ENCODE results near the gene CDC6.

The CDC6 gene

DNA sequence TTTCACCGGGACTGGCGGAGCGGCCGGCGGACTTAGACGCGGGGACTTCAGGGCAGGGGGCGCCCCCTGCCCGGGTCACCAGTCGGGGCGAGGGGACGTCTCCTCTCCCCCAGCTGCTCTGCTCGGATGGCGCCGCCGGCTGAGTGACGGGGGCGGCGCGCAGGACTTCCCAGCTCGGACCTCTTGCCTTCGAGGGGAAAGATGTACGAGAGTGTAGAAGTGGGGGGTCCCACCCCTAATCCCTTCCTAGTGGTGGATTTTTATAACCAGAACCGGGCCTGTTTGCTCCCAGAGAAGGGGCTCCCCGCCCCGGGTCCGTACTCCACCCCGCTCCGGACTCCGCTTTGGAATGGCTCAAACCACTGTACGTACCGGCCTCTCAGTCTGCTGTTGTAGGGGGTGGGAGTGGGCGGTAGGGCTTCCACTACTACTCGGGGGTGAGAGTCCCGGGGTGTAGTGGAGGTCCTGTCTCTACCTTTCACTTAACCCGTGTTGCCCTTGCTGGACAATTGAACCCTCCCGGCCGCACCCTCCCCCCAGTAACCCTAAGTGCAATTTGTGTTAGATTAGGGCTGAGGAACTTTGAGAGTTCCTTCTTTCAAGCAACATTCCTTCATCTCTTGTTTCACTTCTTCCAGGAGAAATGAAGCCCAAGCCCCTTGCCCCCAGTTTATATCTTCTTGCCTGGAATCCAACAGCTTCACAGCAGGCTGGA, 55.0 kb downstream of the CDC6 start:
- no peak for DNase-seq

DNA sequence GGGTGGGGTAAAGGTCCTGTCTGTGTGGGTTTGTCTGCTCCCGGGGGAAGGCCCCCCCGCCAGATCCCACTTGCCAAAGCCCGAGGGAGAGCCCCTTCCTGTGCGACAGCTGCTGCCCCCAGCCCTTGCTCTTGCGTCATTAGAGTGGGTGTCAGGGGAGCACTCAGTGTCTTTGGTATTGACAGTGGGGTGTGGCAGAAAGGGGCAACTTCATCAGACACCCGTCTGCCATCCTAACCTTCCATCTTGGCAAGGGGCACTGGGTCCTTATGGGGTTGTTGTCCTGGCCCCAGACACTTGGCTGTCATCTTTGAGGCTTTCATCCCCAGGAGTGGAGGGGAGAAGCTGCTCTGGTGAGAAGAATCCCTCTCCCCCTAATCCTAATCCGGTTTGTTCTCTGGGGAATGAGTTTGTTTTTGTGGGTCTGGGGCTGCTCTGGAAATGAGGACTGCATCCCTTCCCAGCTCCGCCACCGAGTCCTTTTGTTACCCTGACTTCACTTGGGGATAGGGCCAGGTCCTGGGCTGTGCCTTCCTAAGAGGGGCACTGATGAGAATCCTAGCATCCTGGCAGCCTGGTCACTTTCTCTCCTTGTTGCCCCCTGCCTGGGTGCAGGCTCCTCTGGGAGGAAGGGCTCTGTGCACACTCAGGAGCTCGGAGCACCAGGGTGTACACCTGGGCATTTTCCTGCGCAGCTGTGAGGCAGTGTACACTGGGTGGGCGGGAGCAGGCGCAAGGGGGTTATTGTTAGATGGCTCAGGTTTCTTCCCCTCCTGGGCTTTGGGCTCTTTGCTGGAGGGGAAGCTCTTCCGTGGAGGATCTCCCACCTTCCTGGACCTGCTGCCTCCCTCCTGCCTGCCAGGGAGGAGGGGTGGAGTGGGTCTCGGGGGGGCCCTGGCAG, 55.8 kb downstream of the CDC6 start:
- DNase-seq, result no peak

DNA sequence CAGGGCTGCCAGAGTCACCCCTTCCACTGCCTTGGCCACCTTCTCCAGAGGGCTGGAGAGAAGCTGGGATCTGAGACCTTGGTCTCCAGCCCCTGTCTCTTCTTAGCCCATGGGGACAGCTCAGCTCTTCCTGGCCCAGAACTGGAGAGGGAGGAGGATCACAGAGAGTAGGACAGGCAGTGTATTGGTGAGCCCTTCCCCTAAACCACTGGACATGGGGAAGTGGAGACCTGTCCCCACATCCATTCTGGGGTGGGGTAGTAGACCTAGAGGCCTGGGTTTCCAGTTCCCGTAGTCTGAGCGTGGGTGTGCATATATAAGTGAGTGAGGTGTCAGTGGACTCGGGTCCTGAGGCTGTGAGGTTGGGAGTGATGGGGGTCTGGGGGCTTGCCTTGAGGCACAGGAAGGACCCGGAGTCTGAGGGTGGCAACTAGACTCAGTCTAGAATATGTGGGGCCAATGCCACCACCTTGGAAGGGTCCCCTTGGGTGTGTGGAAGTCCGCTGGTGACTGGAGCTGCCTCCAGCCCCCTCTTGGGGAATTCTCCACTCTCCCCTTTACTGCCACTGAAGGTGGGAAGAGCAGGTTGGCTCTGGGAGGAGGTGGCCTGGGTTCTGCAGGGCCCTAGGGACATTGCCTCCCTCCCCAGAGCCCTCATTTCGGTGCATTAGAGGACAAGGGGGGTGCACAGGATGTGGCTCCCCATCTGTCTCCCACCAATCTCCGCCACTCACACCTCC, 56.9 kb downstream of the CDC6 start:
- DNase-seq, result no peak

DNA sequence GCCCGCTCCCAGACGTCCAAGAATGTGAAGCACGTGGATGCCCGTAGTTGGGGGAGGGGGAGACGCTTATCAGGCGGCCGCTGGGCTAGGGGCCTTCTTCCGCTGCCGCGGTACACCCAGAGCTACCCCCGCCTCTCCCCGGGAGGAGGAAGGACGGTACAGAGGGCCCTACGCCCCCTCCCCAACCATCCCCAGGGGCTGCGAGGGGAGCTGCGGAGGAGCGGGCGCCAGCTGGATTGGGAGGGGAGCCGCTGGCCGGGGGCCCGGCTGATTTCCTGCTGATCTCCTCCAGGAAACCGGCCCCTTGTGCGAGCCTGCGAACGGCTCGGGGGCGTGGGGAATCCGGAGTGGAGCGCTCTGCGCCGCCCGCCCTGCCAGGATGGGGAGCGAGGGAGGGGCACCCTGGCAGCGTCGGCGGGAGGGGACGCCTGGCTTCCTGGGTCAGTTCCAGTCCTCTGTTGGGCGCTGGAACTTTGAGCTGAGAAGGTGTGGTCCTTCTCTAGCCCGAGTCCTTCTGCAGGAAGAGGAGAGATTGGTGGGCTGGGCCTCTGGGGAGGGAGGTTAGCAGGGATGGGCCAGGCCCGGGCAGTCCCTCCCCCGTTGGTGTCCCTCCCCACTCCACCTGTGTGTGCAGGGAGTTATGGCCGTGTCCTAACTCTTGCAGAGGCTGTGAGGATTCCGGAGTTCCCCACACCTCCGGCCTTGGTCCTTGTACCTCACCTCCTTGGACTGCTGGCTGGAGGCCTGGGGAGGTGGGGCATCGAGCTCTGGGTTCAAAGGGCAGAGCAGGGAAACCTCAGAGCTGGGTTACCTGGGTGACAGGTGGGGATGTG, 57.7 kb downstream of the CDC6 start:
- DNase-seq, result no peak

DNA sequence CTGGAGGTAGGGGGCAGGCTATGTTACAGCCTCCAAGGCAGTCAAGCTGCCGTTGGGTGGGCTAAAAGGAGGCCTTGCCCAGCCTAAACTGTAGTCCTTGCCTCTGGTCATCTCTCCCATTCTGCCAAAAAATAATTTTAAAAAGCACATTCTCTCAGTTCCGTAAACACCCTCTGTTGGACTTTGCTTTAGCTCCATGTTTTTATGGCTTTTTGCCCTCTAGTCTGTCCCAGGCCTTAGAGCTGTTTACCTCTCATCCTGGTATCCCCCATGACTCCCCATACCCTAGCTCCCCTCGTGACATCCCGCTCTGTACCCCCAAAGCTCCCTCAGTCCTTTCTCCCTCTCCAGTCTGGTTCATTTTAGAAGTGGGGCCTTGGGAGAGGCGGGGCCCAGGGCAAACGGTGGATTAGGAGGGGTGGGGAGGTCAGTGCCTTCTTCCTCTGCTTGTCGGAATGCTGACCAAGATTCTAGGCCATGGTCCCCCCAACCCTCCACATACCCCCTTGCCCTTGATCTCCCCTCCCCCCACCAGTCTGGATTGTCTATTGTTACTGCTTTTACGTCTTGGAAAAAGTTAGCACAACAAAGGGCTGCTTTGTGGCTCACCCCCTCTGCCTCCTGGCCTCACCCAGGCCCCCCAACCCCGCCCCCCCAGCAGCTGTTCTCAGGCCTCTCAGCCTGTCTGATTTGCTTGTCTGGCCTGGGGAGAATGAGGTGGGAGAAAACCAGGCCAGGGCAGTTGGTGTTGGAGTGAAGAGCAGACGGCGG, 58.5 kb downstream of the CDC6 start:
- DNase-seq, result no peak

DNA sequence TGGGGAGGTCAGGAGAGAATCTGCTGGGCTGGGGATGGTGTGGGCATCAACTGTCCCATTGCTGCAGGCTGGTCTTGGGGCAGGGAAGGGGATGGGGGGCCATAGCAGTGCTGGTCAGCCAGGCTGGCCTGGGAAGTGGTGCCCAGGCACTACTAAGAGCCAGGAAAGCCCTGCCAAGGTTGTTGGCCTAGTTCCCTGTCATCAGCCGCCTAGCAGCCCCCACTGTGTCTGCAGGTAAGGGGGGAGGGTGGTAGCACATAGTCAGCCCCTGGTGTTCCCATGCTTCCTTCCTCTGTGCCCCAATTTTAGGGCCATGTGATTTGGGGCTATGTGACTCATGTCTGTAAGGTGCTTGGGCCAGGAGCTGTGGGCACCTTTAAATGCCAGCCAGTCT, 59.1 kb downstream of the CDC6 start:
- DNase-seq, result no peak

DNA sequence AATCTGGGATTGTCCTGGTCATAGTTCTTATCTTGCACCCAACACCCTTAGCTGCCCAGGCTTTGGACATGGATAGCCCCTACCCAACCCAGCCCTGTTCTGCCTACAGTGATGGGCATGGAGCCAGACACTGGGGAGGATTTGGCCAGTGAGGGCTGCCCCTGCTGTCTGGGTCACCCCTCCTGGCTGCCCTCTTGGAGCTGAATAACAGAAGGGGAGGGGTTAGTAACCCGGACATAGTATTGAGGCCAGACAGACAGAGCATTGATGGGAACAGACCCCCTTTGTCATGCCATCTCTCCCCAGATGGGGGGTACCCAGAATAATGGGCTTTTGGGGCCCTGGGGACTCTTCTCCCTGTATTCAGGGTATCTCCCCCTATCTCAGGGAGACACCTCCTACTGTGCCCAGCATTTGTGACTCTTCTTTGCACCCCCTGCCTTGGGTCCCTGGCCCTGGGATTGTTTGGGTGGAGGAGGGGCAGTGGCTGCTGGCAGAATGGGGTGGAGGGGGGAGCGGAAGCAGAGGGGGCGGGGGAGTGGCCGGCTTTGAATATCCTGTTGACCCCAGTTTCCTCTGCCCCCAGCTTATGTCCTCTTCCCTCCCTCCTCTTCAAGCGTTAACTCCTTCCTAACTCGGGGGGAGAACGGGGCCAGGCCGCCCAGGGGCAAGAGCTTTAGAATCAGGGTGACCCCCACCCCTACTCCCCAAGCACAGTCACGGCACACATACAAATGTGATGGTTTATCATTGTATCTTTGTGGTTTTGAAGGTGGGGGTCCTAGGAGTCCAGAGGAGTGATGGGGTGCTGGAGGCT, 59.8 kb downstream of the CDC6 start:
- no peak for DNase-seq

DNA sequence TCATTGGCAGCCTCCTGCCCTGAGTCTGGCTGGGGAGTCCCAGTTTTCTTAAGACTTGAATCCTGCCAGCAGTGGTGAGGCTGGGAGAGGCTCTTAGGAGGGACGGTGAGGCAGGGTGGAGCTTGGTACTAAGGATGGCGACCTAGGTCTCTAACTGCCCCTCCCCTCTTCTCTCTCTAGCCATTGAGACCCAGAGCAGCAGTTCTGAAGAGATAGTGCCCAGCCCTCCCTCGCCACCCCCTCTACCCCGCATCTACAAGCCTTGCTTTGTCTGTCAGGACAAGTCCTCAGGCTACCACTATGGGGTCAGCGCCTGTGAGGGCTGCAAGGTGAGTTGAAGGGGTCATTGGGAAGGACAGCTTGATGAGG, 60.4 kb downstream of the CDC6 start:
- no peak for DNase-seq

DNA sequence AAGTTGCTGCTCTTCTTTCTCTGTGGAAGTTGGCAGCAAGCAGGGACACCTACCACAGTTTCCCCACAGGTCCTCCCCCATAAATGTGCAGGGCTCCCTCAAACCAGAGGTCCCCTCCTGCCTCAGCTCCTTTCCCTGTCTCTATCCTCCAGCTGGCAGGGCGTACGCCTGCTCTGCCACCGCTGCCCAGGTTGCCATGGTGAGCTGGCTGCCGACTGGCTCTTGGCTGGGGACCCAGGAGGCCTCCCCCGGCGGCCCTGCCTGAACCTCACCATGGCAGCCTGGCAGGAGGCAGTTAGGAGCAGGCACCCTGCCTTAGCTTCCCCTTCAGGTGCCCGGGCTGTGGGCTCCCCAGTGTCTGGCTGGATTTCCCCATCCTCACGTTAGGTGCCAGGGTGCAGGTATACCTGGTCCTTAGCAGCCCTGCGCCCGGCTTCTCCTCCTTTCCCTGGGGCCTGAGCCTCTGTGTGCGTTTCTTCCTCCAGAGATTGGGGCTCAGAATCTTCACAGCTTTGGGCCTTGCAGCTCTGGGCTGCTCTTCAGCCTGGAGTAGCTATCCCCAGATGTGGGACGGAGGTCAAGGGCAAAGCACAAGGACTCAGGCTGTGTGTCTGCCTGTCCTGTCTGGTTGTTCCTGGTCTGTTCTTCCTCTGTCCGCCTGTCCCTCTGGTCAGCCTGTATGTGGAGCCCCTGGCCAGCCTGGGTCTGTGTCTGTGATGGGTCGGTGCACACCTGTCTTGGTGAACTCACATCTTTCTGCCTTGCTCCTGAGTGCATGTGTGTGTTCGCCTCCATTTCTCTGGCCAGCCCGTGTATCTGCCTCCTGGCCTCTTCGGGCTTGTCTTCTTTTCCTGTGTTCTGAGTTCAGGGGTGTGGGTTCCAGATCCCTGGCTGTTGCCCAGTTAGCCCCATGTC, 61.1 kb downstream of the CDC6 start:
- no peak for DNase-seq

DNA sequence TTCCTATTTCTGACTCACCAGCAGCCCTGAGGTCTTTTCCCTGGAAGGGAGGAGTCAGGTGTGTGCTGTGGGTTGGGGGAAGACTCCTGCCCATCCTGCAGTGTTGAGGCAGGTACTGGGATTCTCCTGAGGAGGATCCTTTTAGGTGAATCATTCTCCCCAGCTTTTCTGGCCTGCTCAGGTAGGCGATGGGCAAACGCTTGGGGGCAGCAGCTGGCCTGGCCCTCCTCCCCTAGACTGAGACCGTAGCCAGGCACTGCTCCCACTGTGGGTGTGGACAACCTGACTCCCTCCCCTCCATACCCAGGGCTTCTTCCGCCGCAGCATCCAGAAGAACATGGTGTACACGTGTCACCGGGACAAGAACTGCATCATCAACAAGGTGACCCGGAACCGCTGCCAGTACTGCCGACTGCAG, 61.8 kb downstream of the CDC6 start:
- DNase-seq, result no peak

DNA sequence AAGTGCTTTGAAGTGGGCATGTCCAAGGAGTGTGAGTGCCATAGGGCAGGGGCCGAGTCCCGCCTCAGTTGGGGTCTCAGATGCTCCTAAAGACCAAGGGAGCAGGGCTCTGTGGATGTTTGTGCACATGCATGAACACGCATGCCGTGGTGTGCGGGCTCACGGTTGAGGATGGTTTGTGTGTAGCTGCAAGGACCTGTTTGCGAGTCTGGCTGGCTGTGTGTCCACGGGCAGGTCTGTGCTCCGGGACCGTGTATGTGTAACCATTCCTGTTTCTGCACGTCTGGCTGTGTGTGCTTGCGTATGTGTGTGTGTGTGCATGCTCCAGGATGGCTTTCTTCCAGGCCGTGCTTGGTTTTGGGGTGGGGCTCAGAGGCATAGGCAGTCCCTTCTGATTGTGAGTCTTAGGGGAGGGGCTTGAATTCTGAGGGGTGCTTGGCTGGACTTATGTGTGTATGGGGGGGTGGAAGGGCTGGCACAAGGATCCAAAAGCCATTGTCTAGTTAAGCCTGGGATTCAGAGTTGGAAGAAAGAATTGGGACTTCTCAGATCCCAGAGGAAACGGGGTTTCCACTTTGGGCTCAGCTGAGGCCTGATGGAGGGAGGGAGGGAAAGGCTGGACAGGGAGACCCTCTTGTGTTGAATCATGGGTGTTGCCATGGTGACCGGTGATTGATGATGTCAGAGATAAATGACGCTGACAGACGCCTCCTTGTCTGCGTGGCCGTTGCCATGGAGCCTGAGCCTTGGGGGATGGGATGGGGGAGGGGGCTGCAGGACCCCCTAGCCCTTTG, 62.4 kb downstream of the CDC6 start:
- no peak for DNase-seq

DNA sequence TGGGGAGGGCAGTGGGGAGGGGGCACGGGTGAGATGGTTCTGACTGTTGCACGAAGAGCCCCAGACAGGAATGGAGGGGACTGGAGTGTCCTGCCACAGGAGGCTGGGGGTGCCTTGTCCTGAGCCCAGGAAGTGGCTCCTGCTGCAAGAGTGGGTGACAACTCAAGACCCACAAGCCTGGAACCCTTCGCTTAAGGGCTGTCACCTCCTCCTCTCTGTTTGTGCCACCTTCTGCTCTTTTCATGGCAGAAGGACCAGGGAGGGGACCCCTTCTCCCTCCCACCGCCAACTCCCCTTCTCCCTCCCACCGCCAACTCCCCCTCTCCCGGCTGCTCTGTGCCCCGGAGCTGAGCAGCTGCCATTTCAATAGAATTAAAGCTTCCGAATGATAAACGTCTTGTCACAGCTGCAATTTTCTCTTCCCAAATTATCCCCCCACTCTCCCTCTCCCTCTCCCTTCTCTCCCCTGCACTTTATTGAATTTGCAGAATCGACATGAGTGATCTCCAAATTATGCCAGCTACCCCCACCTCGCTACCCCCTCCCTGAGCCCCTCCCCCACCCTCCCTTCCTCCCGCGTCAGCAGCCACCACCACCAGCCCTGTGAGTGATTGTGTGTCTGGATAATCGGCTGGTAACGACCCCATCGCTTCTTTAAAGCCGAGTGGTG, 63.1 kb downstream of the CDC6 start:
- DNase-seq, result no peak

DNA sequence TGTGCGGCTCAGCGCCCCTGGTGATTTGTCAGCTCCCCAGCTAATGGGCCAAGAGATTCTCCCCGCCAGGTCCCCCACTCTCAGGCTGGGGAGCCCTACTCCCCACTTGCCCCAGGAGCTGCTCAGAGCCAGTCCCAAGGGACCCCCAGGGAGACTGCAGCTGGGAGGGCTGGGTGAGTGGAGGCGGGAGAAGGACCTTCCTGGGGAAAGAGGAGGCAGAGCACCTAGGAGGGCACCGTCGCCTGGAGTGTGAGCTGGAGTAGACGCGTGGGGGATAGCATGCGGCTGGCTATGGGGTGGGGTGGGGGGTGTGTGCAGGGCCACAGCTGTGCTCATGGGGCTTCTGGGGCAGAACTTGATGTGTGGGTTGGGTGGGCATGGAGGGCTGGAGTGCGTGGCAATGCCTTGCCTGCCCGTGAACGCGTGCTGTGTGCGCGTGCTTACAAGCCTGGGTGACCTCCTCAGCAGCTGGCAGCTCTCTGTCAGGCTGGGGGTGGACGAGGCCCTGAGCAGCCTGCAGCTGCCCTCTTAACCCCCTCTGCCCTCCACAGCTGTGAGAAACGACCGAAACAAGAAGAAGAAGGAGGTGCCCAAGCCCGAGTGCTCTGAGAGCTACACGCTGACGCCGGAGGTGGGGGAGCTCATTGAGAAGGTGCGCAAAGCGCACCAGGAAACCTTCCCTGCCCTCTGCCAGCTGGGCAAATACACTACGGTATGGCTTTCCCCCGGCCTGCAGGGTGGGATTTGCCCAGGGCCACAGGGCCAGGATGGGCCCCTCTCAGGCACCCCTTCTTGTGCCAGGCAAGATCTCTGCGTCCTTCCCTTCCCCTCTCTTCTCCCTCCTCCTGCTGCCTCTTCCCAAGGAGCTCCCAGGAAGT, 63.9 kb downstream of the CDC6 start:
- DNase-seq, result no peak

DNA sequence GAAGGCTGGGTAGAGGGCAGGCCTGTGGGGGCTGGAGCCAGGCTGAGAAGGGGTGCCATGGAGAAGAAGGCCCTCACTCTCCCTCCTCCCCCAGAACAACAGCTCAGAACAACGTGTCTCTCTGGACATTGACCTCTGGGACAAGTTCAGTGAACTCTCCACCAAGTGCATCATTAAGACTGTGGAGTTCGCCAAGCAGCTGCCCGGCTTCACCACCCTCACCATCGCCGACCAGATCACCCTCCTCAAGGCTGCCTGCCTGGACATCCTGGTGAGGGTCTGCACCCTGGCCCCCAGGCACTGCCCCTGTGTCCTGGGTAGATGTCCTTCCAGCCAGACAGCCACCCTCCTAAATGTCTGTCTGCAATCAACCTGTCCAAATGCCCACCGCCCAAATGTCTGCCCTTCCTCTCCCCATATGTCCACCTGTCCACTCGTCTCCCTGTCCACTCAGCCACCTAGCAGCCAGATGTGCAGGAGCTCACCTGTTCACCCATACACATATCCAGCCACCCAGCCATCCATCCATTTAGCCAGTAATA, 64.6 kb downstream of the CDC6 start:
- no peak for DNase-seq

DNA sequence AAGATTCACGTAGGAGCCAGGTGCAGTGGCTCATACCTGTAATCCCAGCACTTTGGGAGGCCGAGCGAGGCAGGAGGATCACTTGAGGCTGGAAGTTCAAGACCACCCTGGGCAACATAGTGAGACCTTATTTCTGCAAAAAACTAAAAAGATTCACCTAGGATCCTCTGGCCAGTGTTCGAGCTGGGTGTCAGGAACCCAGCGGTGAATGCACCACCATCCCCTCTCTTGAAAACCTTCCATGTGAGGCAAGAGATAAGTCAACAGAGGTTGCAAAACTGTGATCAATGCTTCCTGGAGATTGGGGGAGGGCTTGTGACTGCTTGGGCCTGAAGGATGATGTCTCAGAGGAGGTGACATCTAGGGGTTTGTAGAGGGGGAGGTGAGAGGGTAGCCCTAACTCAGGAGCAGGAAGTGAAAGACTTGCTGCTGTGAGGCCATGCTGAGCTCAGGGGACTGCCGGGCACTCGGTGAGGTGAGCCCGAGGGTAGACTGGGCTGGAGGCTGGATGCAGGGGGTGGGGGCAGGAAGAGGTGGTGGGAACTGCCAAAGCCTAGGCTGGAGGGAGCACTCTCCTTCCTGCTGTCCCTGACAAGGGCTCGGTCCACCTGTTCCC, 65.2 kb downstream of the CDC6 start:
- DNase-seq, result no peak

Data from activated CD4-positive, alpha-beta T cell treated with anti-CD3 and anti-CD28 coated beads for 1 hour (primary cell).